LNCAP (cell line): ENCODE results near the gene HSPA12B.

Experiments
- TF ChIP-seq, protein P1 (sequence below): fragments of 450-650 bp; IDR thresholded peaks from 2 replicates; pipeline ENCODE4 v1.5.1; 2017; ENCODE audit warnings: mild to moderate bottlenecking

The HSPA12B gene

DNA sequence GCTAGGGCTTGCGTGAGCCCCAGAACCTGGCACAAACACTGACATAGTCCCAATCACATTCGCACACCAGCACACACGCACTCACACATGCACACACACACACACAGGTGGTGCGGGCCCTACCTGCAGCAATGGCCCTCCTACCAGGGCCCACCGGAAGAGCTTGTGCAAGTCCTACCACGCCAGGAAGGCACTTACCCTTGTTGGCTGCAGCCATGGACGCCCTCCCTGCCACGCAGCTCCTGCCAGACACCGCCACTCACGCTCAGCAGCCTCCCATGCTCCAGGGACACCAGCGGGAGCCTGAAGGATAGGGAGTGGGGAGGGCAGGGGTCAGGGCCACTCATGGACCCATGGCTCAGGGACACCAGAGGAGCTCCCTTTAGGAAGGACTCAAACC, 27.4 kb downstream of the HSPA12B start:
- TF ChIP-seq, protein P1, sequence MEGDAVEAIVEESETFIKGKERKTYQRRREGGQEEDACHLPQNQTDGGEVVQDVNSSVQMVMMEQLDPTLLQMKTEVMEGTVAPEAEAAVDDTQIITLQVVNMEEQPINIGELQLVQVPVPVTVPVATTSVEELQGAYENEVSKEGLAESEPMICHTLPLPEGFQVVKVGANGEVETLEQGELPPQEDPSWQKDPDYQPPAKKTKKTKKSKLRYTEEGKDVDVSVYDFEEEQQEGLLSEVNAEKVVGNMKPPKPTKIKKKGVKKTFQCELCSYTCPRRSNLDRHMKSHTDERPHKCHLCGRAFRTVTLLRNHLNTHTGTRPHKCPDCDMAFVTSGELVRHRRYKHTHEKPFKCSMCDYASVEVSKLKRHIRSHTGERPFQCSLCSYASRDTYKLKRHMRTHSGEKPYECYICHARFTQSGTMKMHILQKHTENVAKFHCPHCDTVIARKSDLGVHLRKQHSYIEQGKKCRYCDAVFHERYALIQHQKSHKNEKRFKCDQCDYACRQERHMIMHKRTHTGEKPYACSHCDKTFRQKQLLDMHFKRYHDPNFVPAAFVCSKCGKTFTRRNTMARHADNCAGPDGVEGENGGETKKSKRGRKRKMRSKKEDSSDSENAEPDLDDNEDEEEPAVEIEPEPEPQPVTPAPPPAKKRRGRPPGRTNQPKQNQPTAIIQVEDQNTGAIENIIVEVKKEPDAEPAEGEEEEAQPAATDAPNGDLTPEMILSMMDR, result no peak

DNA sequence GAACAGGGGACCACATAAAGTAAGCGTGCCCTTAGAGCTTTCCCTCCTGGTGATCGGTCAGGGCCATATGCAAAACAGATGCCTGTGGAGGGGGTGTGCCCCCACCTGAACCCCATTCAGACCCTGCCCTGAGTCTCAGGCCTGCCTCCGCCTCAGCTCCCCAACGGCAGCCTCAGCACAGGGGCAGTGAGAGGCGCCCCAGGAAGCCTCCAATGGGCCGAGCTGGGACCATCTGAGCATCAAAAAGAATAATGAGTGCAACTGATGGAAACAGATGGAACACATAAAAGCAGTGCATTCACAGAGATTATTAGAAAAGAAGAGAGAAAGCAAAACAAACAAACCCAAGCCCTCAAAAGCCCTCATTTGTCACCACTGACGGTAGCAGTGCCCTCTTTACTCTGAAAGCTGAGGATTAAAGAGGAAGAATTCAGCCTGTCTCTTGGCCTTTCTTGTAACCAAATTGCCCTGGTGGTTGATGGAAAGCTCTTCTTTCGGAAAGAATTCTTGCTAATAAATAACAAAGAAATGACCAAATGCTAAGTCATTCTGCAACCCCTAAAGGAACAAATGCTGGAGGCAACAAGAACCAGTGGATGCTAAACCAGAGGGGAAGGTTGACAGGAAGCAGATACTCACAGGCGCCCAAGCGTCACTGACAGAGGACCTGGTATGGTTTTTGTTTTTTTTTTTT, 28.3 kb downstream of the HSPA12B start:
- TF ChIP-seq, protein P1, result no peak

DNA sequence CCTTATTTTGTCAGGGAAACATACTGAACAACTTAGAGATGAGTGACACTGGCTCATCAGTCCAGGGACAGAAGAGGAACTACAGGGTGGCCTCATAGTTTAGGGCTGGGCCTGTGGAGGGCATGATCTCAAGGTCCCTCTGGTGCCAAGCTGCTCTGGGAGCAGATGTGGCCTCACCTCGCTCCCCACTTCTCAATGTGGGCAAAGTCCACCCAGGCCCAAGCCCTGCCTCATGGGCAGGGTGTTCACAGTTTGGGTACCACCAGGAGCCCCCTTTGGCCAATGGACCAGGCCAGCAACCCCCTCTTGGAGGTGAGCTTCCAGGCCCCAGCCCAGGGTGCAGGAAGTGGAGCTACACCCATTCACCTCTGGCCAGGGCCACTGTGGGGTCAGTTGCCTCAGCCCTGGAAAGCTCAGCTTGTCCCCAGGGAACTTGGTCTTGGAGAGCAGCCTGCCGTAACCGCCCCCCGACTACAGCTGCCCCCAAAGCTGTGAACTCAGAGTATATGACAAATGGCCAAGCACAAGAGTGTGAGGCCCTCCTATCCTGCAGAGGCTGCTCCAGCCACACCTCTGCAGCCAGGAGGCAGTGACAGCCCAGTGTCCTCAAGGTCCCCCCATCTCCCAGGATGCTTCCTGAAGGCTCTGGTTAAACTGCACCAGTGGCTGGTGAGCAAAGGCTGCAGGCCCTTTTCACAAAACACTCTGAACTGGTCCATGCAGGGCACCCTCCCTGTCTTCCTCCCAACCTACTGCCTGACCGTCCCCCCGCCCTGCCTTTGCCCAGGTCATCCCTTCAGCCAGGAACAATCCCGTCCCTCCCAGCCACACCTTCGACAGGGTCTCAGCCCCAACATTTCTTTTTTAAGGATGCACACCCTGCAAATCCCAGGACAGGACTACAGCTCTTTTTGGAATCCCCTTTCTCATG, 31.5 kb downstream of the HSPA12B start:
- TF ChIP-seq, protein P1, result no peak

DNA sequence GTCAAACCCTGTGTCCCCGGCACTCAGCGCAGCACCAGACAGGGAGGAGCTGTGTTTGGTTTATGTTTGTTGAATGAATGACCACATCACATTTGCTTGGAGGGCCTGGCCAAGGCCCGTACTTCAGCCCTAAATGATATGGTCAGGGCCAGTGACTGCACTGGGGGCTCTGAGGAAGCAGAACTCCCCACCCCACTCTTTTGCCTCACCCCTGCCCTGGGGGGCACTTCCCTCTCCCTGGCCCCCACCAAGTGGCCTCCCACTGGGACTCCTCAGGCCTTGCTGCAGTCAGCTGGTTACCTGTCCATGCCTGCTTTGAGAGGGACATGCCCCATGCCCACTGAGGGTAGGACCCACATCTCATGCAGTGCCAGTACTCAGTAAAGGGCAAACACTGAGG, 32.2 kb downstream of the HSPA12B start:
- TF ChIP-seq, protein P1, result no peak

DNA sequence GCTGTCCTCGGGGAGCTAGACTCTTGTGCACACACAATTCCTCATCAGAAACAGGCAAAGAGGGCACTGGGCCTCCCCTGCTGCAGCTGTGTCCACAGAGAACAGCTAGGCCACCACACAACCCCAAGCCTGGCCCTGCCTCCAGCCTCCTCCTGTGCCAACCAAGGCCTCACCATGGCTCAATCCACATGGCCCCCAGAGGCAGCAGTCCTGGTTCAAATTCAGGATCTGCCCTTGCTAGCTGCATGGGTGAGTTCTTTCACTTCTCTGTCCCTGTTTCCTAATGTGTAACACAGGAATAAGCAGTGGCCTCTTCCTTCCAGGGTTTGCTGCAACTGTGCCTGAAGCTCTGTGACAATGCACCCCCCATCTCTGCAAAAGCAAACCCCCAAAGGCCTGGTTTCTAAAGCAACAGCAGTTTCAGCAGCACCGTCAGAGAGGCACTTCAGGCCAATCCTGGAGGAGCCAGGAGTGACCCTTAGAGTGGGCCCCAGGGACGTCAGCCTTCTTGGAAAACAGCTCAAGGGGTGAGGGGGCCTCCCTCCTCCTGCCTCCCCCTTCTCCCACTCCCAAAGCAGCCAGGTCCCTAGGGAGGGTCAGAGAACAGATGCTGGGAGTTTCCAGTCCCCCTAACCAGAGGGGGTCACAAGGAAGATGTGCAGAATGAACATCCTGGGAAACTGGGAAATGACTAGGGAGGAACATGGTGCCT, 32.8 kb downstream of the HSPA12B start:
- TF ChIP-seq, protein P1, result no peak

DNA sequence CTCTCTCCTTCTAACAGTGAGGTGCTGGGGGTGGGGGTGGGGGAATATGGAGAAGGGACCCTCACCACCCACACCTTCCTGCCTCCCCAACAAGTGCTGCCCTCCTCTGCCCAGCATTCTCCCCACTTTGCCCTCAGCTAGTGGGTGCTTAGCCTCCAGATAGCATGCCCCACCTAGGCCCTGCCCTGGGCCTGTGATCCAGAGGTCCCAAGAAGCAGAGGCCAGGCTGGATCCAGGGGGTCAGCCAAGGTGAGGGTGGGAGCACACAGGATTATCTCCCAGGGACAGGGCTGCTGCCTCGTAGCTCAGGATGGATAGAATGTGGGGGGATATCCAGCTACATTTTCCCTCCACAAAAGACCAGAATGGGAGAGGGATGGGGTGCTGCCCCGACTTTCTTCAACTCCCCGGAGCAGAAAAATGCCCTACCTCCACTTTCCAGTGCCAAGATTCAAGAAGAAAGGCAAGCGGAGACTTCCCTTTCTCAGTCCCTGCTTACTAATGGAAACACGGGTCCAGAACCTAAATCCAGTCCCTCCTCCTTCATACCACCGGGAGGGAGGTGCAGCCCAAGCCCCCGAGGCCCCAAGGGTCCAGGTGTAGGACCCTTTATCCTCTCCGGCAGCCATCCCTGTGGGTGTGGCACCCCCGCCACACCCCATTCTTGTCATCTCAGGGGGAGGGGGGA, 34.1 kb downstream of the HSPA12B start:
- TF ChIP-seq, protein P1, result no peak

DNA sequence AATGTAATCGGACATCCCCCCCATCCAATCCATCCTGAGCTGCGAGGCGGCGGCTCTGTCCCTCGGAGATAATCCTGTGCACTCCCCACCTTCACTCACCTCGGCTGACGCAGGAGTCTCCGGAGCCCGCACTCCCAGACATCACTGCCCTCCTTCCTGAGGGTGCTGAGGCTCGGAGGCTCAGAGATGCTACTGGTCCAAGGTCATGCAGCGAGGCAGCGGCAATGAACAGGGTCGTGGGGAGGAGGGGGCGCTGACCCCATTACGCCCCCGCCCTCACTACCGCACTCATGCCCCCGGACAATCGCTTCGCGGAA, 34.6 kb downstream of the HSPA12B start:
- TF ChIP-seq, protein P1, result no peak
